IPS-18a (cell line): ENCODE results near the gene SLC30A3.
A peak's percentile ranks its signal among the peaks of the same experiment; 100 is the strongest.

ENCODE experiments used
- H3K27ac ChIP-seq: one replicate; pipeline ENCODE4 v1.5.1; 2013; ENCODE audit warnings: low read length
- H3K27me3 ChIP-seq: one replicate; pipeline ENCODE4 v1.6.1; 2013; ENCODE audit warnings: mild to moderate bottlenecking, low read length; ENCODE audit not compliant: control insufficient read depth, insufficient read depth
- H3K36me3 ChIP-seq: one replicate; pipeline ENCODE4 v1.6.1; 2013; ENCODE audit warnings: low read depth, low read length; ENCODE audit not compliant: control insufficient read depth
- H3K4me1 ChIP-seq: one replicate; pipeline ENCODE4 v1.6.1; 2013; ENCODE audit warnings: low read depth, low read length; ENCODE audit not compliant: control insufficient read depth
- H3K4me3 ChIP-seq: one replicate; pipeline ENCODE4 v1.5.1; 2013; ENCODE audit warnings: low read length
- H3K9ac ChIP-seq: one replicate; pipeline ENCODE4 v1.6.1; 2013; ENCODE audit warnings: mild to moderate bottlenecking, low read length, moderate library complexity
- H3K9me3 ChIP-seq: one replicate; pipeline ENCODE4 v1.6.1; 2013; ENCODE audit warnings: low read depth, low read length; ENCODE audit not compliant: control insufficient read depth

SLC30A3 gene

GRCh38 chr2:27220091-27220490 lies 42.8 kb downstream of the SLC30A3 start:
- Histone ChIP-seq H3K4me1 (peaks cover 13% of the 10 kb centered on the region), H3K9me3 (no peaks in the 10 kb centered on the region), H3K36me3 (peaks cover 66% of the 10 kb centered on the region), H3K9ac (no peak overlapping the region), H3K27me3 (no peaks in the 10 kb centered on the region), H3K27ac (no peak overlapping the region), H3K4me3 (no peak overlapping the region)

- H3K4me1 ChIP-seq, result peaks cover 13% of the 10 kb centered on the region
- peak overlapping the region; percentile 99 for H3K9ac ChIP-seq
- peaks cover 56% of the 10 kb centered on the region for H3K36me3 ChIP-seq
- H3K9me3 ChIP-seq, result no peaks in the 10 kb centered on the region
- H3K4me3 ChIP-seq, result no peak overlapping the region
- H3K27ac ChIP-seq, result no peak overlapping the region
- H3K27me3 ChIP-seq, result no peaks in the 10 kb centered on the region
Measured at GRCh38 chr2:27219091-27219490, 43.8 kb downstream of the SLC30A3 start.

GRCh38 chr2:27218614-27219013 lies 44.2 kb downstream of the SLC30A3 start:
- H3K4me1 ChIP-seq, result peaks cover 13% of the 10 kb centered on the region
- no peak overlapping the region for H3K27ac ChIP-seq
- no peaks in the 10 kb centered on the region for H3K27me3 ChIP-seq
- peak overlapping the region; percentile 99 for H3K9ac ChIP-seq
- peak overlapping the region; percentile 90 for H3K4me3 ChIP-seq
- H3K36me3 ChIP-seq, result peaks cover 52% of the 10 kb centered on the region
- H3K9me3 ChIP-seq, result no peaks in the 10 kb centered on the region

GRCh38 chr2:27217173-27218121 lies 45.4 kb downstream of the SLC30A3 start, which contains the start of gene CAD:
TSS of gene CAD (plus strand) at chr2:27217369. CDS start at chr2:27217552, 183 bp downstream.
- peak within 1 kb of the TSS; percentile 96 for H3K27ac ChIP-seq
- H3K9me3 ChIP-seq, result no peaks in the 10 kb centered on the region
- H3K27me3 ChIP-seq, result no peaks in the 10 kb centered on the region
- H3K4me3 ChIP-seq, result peak within 1 kb of the TSS; percentile 90
- peak within 1 kb of the TSS; percentile 99 for H3K9ac ChIP-seq
- peaks cover 40% of the 10 kb centered on the region for H3K36me3 ChIP-seq
- H3K4me1 ChIP-seq, result peaks cover 21% of the 10 kb centered on the region

GRCh38 chr2:27216416-27217137 lies 46.3 kb downstream of the SLC30A3 start:
- Histone ChIP-seq H3K9me3 (no peaks in the 10 kb centered on the region), H3K4me1 (peaks cover 21% of the 10 kb centered on the region), H3K4me3 (peak overlapping the region; percentile 90), H3K27ac (peak overlapping the region; percentile 96), H3K36me3 (peaks cover 31% of the 10 kb centered on the region), H3K27me3 (no peaks in the 10 kb centered on the region), H3K9ac (peak overlapping the region; percentile 99)

- peaks cover 20% of the 10 kb centered on the region for H3K36me3 ChIP-seq
- H3K4me1 ChIP-seq, result peaks cover 21% of the 10 kb centered on the region
- no peaks in the 10 kb centered on the region for H3K27me3 ChIP-seq
- H3K4me3 ChIP-seq, result no peak overlapping the region
- H3K9ac ChIP-seq, result no peak overlapping the region
- H3K27ac ChIP-seq, result no peak overlapping the region
- no peaks in the 10 kb centered on the region for H3K9me3 ChIP-seq
Measured at GRCh38 chr2:27214941-27215340, 47.9 kb downstream of the SLC30A3 start.

GRCh38 chr2:27212626-27213471 lies 50.0 kb downstream of the SLC30A3 start:
- Histone ChIP-seq H3K36me3 (peaks cover 28% of the 10 kb centered on the region), H3K9me3 (no peaks in the 10 kb centered on the region), H3K4me3 (peak overlapping the region; percentile 98), H3K4me1 (peaks cover 14% of the 10 kb centered on the region), H3K9ac (peak overlapping the region; percentile 98), H3K27ac (peak overlapping the region; percentile 94), H3K27me3 (no peaks in the 10 kb centered on the region)

GRCh38 chr2:27211943-27212625 lies 50.8 kb downstream of the SLC30A3 start, which contains the start of the genes ATRAID and SLC5A6:
TSS of gene ATRAID (plus strand) at chr2:27212041. CDS start at chr2:27212369, 328 bp downstream.
TSS of gene SLC5A6 (minus strand) at chr2:27212268. CDS start at chr2:27207650, 4,618 bp downstream.
- H3K4me1 ChIP-seq, result peaks cover 13% of the 10 kb centered on the region
- peak within 1 kb of the TSS; percentile 94 for H3K27ac ChIP-seq
- H3K9ac ChIP-seq, result peak within 1 kb of the TSS; percentile 98
- no peaks in the 10 kb centered on the region for H3K9me3 ChIP-seq
- H3K4me3 ChIP-seq, result peak within 1 kb of the TSS; percentile 98
- peaks cover 35% of the 10 kb centered on the region for H3K36me3 ChIP-seq
- H3K27me3 ChIP-seq, result no peaks in the 10 kb centered on the region

- no peaks in the 10 kb centered on the region for H3K9me3 ChIP-seq
- H3K27me3 ChIP-seq, result no peaks in the 10 kb centered on the region
- peak overlapping the region; percentile 98 for H3K9ac ChIP-seq
- H3K36me3 ChIP-seq, result peaks cover 42% of the 10 kb centered on the region
- peak overlapping the region; percentile 98 for H3K4me3 ChIP-seq
- H3K4me1 ChIP-seq, result peaks cover 8% of the 10 kb centered on the region
- peak overlapping the region; percentile 93 for H3K27ac ChIP-seq
Measured at GRCh38 chr2:27211241-27211942, 51.5 kb downstream of the SLC30A3 start.
